Measurements from ENCODE around the gene CAPN1. TPM values are rescaled to one million over a fixed set of nuclear protein-coding genes. Genes with fewer than 3 reads are reported as not detected.

CAPN1 gene
- total and polyA plus RNA-seq, 2 of the 13 experiments (the other 11 are each of a cell fraction or from before 2014, with no cell fraction given), result 57.3 to 82.6 TPM

- no peak; the same call in 1 of the 2 replicates for TF ChIP-seq ZBTB38 (CRISPR knock-in tag; IDR thresholded peaks at IDR 0.05)
- no peak for TF ChIP-seq ARID3A (IDR thresholded peaks at IDR 0.05; ENCODE audit: low read depth, low read length)
- TF ChIP-seq IRF9 (CRISPR knock-in tag; IDR thresholded peaks at IDR 0.05; ENCODE audit: borderline replicate concordance), result 0 out of 2 replicates have a peak, but pooled peaks have one; percentile 15
- no peak for TF ChIP-seq YY1 (IDR thresholded peaks at IDR 0.05; ENCODE audit: insufficient read depth, insufficient replicate concordance, low read depth, low read length)
- no peak for TF ChIP-seq ZNF773 (CRISPR knock-in tag; IDR thresholded peaks at IDR 0.05; ENCODE audit: borderline replicate concordance)
- TF ChIP-seq MTA1 (CRISPR knock-in tag; IDR thresholded peaks at IDR 0.05; ENCODE audit: borderline replicate concordance), result no peak
- no peak for TF ChIP-seq DRAP1 (CRISPR knock-in tag; IDR thresholded peaks at IDR 0.05)
- no peak for TF ChIP-seq HDAC1 (CRISPR knock-in tag; IDR thresholded peaks at IDR 0.05)
- TF ChIP-seq ZNF577 (CRISPR knock-in tag; IDR thresholded peaks at IDR 0.05; ENCODE audit: borderline replicate concordance, low read depth), result no peak
- no peak for TF ChIP-seq ZNF362 (CRISPR knock-in tag; IDR thresholded peaks at IDR 0.05; ENCODE audit: borderline replicate concordance)
- no peak for TF ChIP-seq DDIT3 (CRISPR knock-in tag; IDR thresholded peaks at IDR 0.05)
- no peak for TF ChIP-seq ZMYM2 (CRISPR knock-in tag; IDR thresholded peaks at IDR 0.05)
- no peak for TF ChIP-seq HHEX (CRISPR knock-in tag; IDR thresholded peaks at IDR 0.05)
- TF ChIP-seq SIN3A (IDR thresholded peaks at IDR 0.05; ENCODE audit: borderline replicate concordance, low read depth, low read length), result no peak
- TF ChIP-seq ZNF782 (CRISPR knock-in tag; IDR thresholded peaks at IDR 0.05; ENCODE audit: borderline replicate concordance), result no peak
- TF ChIP-seq ZMAT5 (CRISPR knock-in tag; IDR thresholded peaks at IDR 0.05; ENCODE audit: borderline replicate concordance, low read depth), result no peak
- TF ChIP-seq ZBTB46 (CRISPR knock-in tag; IDR thresholded peaks at IDR 0.05; ENCODE audit: borderline replicate concordance), result no peak
- no peak for TF ChIP-seq PBX3 (CRISPR knock-in tag; IDR thresholded peaks at IDR 0.05; ENCODE audit: borderline replicate concordance)
- TF ChIP-seq ZNF7 (CRISPR knock-in tag; IDR thresholded peaks at IDR 0.05), result no peak
Observed at GRCh38 chr11:65182258-65183170, 786 bp downstream of the CAPN1 start (continued).
